AG09309 (cell line): ENCODE data around the gene PARVA.

ENCODE experiments used
- DNase-seq: peaks from one replicate; pipeline ENCODE4 v3.0.0-alpha.2; 2010; ENCODE audit warnings: low read depth
- H3K4me3 ChIP-seq: 2 replicates; pipeline ENCODE4 v1.5.1; 2011; ENCODE audit warnings: mild to moderate bottlenecking, low read depth, low read length, moderate library complexity; ENCODE audit not compliant: control insufficient read depth
- CTCF ChIP-seq: IDR thresholded peaks from 2 replicates; pipeline ENCODE4 v1.5.1; 2011; ENCODE audit warnings: mild to moderate bottlenecking, low read depth, low read length, inconsistent platforms; ENCODE audit not compliant: insufficient read depth, control insufficient read depth; ENCODE audit errors: missing control alignments

Gene PARVA

DNA sequence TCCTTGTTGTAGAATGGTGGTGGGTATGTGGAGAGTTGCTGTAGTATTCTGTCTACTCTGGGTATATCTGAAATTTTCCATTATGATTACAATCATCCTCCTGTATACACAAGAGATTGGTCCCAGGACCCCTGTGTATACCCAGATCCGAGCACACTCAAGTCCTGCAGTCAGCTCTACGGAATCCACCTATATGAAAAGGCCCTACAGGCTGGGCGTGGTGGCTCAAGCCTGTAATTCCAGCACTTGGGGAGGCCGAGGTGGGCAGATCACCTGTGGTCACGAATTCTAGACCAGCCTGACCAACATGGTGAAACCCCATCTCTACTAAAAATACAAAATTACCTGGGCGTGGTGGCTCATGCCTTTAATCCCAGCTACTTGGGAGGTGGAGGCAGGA is 17.2 kb downstream of the PARVA start:
- TF ChIP-seq CTCF = no peak
- H3K4me3 ChIP-seq = no peak overlapping the region
- DNase-seq = no peak

DNA sequence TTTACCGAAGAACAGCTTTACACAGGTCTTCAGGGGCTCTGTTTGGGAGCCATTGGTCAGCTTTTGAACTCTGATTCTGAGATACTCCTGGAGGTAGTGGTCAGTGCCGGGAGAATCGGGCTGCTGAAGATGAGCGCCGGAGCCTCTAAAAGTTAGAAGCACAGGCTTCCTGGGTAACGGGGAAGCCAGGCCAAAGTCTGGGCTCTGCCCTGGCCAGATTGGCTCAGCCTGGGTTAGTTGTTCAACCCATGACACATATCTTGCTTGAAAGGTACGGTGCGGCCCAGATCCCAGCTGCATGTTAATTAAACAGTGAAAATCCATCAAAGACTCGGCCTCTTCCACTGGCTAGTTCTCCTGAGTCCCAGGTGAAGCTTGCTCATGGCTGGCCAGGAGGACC is 18.0 kb downstream of the PARVA start:
- H3K4me3 ChIP-seq = no peak overlapping the region
- TF ChIP-seq CTCF = no peak
- DNase-seq = no peak

DNA sequence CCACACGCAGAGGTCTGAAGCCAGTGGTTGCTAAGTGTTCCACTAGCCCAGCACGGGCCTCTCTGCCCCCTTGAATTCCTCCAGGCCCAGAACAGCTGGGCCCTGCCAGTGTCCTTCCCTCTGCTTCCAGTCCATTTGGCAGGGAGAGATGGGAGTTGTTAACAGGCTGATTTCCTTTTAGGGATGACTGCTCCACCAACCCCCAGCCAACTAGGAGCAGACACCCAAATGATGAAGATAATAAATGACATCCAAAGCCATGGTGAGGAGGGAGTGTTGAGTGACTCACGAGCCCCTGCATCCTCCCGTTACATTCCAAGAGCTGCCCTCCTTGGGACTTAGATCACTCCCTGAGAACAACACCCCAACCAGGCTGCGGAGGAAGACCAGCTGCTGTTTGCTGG is 20.6 kb downstream of the PARVA start:
- peak; percentile 86 for DNase-seq
- no peak overlapping the region for H3K4me3 ChIP-seq
- TF ChIP-seq CTCF = no peak

- TF ChIP-seq CTCF = no peak
- DNase-seq = no peak
- H3K4me3 ChIP-seq = no peak overlapping the region
Measured at GRCh38 chr11:12399355-12399754, 22.0 kb downstream of the PARVA start.

- H3K4me3 ChIP-seq = no peak overlapping the region
- no peak for TF ChIP-seq CTCF
- no peak for DNase-seq
Measured at GRCh38 chr11:12402025-12402424, 24.7 kb downstream of the PARVA start.

DNA sequence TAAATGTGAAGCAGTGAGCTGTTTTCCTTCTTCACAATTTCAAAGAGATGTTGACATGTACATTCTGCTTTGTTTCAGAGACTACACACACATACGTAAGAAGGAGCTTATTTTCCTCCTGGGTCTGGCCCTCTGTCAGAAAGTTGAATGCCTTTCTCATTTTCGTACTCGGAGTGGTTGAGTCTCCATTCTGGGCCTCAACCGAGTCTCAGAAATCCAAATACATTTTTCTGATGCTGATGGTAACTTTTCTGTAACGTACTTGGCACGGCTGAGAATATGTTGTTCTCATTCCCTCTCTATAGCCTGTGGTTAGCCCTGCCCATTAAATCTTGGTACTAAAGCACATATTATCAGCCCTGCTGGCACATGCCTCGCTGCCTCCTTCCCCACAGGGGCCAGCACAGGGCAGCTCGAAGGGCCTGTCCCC is 25.3 kb downstream of the PARVA start:
- no peak for TF ChIP-seq CTCF
- DNase-seq = no peak

More for the DNA sequence above, 25.3 kb downstream of the PARVA start:
- no peak overlapping the region for H3K4me3 ChIP-seq
